Raji (cell line): ENCODE results near the gene NR3C2.

ENCODE experiments used
- POLR2A ChIP-seq: IDR thresholded peaks from 2 replicates; pipeline ENCODE4 v1.6.1; 2011; ENCODE audit warnings: low read depth, low read length, control low read depth; ENCODE audit not compliant: insufficient read depth

The NR3C2 gene

DNA sequence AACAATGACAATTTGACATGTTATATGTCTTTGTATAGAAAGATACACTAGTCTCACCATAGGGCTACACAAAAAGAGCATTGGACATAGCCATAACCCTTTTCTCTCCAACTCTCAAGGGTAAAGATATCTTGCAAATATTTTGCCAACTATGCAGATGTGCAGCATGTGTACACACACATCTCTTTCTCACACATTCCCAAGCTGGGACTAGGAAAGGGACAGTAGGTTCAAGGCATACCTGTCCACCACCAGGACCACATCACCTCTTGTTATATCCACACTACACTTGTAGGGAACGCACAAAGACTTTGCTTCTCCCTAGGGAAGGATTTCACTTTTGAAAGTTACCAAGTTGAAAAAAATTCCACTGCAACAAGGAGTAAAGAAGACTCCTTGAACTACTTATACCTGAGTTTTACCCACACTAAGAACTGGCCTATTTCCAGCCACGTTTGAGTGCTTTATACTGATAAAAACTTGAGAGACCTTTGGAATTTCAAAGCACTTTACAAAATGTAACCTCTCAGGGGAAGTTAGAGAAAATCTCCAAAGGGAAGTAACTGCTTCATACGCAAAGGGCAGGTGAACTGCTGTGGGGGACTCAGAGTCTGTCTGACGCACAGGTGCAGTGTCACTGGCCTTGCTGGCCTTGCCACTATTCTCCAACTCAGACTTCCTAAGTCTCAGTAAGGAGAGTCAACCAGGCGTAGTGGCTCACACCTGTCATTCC, 36.9 kb downstream of the NR3C2 start:
- no peak for TF ChIP-seq POLR2A

DNA sequence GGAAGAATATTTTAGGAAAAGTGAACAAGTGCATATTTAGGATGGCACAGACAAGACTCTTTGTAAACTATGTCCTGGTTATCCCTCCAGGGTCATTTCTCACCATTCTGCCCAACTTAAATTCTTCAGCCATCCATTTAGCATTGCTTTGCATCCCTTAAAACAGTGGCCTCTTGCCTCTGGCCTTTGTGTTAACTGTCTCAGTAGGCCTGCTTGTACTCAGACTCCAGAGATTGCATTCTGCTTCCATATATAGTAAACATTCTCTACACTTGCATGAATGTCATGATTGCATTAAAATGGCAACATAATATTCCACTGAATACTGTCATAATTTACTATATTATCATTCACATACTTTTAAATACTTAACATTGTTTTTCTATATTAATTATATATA, 43.2 kb downstream of the NR3C2 start:
- no peak for TF ChIP-seq POLR2A

DNA sequence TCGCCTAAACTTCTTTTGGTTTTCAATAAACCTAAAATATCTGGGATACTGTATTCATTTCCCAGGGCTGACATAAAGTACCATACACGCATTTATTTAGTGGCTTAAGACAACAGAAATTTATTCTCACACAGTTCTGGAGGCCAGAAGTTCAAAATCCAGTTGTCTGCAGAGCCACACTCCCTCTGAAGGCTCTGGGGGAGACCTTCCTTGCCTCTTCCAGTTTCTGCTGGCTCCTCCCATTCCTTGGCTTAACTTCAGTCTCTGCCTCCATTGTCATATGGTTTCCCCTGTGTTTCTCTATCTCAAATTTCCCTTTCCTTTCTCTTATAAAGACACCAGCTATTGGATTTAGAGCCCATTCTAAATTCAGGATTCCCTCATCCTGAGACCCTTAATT, 44.4 kb downstream of the NR3C2 start:
- no peak for TF ChIP-seq POLR2A

DNA sequence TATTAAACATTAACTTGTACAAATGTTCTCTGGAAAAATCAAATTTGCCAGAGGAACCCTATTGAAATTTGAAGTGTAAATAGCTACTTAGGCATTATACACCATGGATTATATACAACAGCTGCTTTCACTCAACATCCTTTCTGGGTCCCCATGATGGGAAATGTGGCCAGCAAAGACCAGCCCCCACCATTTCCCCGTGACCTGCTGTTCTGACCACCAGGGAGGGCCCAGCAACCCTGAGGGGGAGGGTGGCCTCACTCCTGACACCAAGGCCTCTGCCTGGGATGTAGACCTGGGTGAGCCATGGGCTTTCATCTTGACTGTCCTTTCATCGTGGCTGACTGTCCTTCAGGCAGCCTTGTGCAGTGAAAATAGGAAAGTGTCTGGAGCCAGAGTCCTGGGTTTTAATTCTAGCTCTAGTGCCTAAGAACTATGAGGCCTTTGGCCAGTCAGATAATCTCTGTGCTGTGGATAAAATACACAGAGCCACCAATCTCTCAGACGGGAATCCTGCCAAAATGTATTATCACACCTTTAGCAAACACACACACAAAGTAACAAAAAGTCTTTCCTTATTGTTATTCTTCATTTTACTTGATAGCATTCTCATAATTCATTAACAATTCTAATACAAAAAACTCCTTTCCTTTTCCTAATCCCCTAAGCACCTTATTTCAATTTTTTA, 45.1 kb downstream of the NR3C2 start:
- TF ChIP-seq POLR2A: no peak

DNA sequence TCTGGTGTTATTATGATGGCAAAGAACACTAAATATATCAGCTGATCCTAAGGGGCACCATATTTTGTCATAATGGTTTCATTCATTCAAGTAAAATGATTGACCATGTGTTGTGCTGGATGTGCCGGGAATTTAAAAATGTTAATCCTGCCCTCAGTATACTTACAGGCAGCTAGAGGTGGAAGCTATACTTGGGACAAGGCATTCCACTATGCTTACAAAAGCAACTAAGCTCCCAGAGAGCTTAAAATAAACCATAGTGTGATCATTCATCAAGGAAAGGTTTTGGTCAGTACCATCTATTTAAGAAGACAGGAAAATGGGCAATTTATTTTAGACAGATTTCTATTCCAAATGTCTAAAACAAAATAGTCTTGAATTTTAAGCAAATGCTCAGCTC, 46.4 kb downstream of the NR3C2 start:
- TF ChIP-seq POLR2A: no peak

DNA sequence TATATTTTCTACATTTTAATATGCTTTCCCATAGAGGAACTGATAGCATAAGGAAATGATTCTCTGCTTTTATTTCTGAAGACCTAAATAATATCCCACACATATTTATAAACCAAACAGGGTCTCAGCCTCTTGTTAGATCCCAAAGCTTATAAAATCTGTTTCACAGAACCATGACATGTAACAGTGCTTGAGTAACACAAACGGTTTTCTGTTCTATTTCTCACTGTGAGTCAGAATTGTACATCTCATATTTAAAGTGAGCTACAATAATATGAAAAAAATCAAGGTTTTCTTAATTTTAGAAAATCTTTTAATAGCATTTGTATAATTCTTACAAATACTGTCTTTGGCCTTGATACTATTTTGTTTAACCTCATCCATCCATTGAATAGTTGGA, 51.2 kb downstream of the NR3C2 start:
- TF ChIP-seq POLR2A: no peak

DNA sequence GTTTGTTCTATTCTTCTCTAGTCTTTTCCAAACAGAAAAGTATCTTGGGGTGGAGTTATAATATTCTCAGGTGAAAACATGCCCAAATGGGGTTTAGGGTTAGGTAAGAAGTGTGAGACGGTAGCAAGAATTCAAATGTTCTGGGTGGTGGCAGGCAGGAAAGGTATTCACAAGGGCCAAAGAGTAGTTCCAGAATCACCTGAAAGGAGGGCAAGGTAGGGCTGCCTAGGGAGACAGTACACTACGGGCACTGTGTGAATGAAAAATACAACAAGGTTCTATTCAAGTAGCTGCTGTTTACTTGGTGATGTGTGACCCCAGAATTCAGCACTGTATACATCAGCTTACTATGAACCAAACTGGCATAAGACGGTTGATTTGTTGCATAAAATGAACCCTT, 51.9 kb downstream of the NR3C2 start:
- TF ChIP-seq POLR2A: no peak

DNA sequence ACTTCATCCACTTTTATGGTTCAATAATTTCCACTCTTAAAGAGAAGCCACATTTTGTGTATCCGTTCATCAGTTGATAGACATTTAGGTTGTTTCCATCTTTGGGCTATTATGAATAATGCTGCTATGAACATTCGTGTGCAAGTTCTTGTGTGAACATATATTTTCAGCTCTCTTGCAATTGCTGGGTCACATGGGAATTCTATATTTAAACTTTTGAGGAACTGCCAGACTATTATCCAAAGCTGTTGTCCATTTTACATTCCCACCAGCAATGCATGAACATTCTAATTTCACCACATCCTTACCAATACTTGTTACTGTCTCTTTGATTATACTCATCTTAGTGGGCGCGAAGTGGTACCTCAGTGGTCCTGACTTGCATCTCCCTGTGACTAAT, 61.9 kb downstream of the NR3C2 start:
- TF ChIP-seq POLR2A: no peak

DNA sequence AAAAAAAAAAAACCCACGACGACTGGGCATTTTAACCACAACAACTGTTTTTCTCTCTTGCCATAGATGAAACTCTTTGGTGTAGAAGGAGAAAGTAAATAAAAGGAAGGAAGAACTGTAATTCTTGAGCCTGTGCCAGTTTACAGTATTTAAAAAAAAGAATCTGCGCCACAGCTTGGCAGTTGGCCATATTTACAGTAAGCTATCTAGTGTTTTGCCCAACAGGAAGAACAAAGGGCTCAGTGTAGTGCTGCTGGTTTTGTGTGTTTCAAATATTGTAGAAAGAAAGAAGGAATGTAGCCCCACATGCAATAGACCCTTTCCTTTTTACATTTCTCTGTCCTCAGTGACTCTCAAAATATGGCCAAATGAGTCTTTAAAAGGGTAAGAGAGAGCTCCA, 66.1 kb downstream of the NR3C2 start:
- TF ChIP-seq POLR2A: no peak

DNA sequence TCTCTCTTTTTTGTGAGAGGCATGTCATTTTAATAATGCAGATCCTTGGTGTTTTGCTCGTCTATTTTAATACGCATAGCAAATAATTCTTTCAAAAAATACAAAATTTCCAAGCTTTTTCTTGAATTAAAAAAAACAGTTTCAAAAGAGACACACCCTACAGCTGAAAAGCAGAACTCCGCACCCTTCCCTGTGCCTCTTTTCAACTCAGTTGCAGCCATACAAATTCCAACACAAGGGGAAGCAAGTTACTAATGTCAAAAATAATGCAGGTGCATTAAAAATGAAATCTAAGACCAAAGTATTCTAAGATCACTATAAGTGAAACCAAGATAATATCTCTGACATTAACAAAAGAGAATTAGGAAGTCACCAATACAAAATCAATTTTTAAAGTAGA, 66.6 kb downstream of the NR3C2 start:
- no peak for TF ChIP-seq POLR2A

DNA sequence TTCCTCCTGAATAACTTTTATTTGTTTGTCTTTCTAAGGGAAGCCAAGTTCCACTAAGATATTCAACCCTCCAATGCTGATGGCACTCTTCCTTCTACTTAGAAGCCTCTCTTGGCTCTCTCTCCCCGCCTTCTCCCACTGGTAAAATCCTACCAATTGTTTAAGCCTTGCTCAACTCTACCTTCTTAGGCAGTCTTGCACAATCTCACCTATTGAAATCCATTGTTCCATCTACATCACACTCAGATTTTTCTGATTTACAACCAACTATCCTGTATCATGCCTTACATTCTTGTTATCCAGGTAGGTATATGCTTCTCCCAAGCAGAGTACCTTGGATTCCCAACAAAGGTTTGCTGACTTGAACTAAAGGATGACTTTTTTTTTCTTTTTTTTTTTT, 69.1 kb downstream of the NR3C2 start:
- no peak for TF ChIP-seq POLR2A

DNA sequence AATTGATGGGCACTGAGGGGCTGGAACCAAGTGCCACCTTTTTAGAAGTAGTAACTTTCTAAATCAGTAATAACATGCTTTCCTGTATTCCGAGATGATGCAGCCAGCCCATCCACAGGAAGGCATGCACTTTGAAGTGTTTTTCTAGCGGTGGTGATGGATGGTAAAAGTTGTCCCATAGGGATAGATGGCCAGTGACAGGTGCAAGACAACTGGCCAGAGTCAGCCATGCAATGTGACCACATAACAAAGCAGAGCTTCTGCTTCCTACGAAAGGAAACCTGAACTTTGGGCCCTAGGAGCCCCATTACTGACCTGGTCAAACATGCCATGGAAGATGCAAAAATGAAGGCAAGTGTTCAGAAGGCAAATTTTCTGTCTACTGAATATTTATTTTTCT, 72.3 kb downstream of the NR3C2 start:
- no peak for TF ChIP-seq POLR2A

DNA sequence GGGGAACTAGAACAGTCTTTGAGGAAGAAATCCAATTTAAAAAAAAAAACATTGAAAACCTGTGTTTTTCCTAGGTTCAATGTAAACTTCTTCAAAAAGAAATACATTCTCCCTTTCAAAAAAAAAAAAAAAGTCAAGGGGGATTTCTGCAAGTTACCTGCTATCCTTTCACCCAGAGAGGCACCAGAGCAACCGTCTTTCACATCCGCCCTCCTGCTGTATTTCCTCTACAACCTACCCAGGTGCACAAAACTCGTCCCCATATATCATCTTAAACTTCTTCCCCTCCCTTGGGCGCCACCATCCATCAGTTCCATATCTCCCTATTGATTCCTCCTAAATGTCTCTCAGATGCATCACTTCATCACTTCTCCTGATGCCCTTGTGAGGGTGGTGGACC, 74.5 kb downstream of the NR3C2 start:
- TF ChIP-seq POLR2A: no peak

DNA sequence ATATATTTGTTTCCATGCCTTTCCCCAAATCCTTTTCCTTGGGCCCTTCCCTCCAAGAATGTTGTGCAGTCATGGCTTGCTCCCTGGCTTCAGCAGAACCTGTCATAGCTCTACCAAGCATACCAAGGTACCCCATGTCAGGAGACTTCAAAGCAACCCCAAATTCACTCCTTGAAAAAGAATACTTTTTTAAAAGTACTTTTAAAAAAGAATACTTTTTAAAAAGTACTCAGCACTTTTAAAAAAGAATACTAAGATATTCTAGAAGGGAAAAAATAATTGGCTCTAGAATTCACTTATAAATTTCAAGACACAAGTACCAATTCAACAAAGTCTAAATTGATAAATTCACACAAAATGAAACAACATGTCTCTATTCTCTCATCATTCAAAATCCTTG, 76.0 kb downstream of the NR3C2 start:
- TF ChIP-seq POLR2A: no peak

DNA sequence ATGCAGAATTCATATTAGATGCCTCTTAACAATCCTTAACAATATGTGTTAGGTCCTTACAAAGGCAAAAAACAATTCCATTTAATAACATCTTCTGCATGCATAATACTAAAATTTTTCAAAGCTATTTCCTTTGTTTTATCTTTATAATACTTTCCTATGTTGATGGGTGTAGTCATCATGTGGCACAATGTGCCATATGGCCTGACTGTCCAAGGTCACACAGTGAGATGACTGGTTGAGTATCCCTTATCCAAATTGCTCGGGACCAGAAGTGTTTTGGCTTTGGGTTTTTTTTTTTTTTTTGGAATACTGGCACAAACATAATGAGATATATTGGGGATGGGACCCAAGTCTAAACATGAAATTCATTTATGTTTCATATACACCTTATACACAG, 77.7 kb downstream of the NR3C2 start:
- no peak for TF ChIP-seq POLR2A

DNA sequence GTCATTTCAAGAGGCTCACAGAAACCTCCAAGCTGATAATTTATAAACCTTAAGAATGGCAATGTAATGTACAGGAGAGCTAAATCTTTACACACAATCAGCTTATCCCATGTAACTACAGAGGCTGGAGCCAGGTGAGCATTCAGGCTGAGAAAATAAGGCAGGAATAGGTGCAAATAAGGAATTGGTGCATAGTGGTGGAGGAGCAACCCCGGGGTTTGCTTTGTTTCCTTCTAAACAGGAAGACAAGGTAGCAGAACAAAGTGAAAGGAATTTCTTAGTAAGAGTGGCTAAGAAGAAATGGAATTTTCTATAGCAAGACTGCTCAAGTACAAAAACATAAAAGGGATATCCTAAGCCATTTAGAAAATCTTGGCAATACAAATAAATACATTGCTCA, 82.4 kb downstream of the NR3C2 start:
- TF ChIP-seq POLR2A: no peak

DNA sequence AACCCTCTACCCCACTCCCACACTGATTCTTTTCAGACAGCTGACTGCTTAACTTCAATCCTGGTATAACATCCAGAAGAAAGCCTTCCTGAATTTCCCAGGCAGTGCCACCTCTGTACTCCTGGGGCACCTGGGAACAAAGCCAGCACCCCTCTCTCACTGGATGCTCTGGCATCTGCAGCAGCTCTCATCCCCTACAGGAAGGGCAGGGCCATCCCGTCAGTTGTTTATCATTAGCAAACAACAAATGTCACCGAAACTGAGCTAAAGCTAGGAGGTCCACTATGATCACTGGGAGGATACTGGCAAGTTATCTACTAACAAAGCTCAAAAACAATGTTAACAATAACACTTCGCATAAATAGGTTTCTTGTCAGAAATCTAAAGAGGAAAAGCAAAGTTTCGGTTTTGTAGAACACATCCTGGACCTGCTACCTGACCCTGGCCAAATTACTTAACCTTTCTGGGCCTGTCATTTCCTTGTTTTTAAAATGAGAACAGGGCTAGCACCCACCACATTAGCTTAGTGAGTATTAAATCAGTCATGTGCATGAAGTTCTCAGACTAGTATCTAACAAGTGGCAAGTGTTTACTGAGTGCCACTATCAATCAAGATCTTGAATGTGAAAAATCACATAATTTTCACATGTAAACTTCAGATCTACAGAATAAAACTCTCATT, 86.6 kb downstream of the NR3C2 start:
- TF ChIP-seq POLR2A: no peak

DNA sequence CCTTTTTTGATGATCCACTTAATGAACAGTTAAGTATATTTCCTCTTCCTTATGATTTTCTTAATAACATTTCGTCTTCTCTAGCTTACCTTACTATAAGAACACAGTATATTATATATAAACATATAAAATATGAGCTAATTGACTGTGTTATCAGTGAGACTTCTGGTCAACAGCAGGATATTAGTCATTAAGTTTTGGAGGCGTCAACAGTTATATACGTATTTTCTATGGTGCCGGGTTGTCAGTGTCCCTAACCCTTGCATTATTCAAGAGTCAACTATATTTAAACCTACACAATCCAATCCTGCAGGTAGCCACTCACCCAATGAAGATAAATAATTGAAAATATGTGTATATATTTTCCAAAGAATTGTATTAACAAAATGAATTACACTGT, 88.0 kb downstream of the NR3C2 start:
- no peak for TF ChIP-seq POLR2A
